Left lung (tissue), 10 donors: Measurements from ENCODE around the gene ZFX. TPM values are rescaled to one million over a fixed set of nuclear protein-coding genes. Genes with fewer than 3 reads are reported as not detected.
"Not testable (repeated sequence)": the region's sequence is repeated elsewhere in the genome, so short reads cannot be mapped to it uniquely, and the experiment has no call there.

Experiments used
- ATAC-seq: fragments of 200-7000 bp; cut with Tn5 transposase; one replicate; pipeline ENCODE4 v1.9.1; 2020; ENCODE audit warnings: moderate library complexity
- DNase-seq, 4 donors: peaks; one replicate each; pipeline ENCODE4 v3.0.0-alpha.2; 2013 to 2020
- H3K27ac ChIP-seq, 2 donors: fragments of 200-600 bp; sonication (generic) in 1 of 2; one replicate each; pipeline versions ENCODE4 v1.5.0 to v1.8.0; 2020 to 2021
- H3K27me3 ChIP-seq, 2 donors: fragments of 200-600 bp; sonication (generic) in 1 of 2; one replicate each; pipeline versions ENCODE4 v1.5.0 to v1.8.0; 2020 to 2021
- H3K36me3 ChIP-seq, 2 donors: fragments of 200-600 bp; sonication (generic) in 1 of 2; one replicate each; pipeline versions ENCODE4 v1.5.0 to v1.8.0; 2020 to 2021
- H3K4me1 ChIP-seq, 2 donors: fragments of 200-600 bp; one replicate each; pipeline ENCODE4 v1.8.0; 2021
- H3K4me3 ChIP-seq, 2 donors: fragments of 200-600 bp; sonication (generic) in 1 of 2; one replicate each; pipeline versions ENCODE4 v1.5.0 to v1.8.0; 2020 to 2021; ENCODE audit warnings: mild to moderate bottlenecking in 1 of 2
- H3K9me3 ChIP-seq, 2 donors: fragments of 200-600 bp; sonication (generic) in 1 of 2; one replicate each; pipeline versions ENCODE4 v1.5.0 to v1.8.0; 2020 to 2021
- intact Hi-C, 2 donors: fragments of 100-400 bp; cut with DNase I; formaldehyde crosslinking; loops; one replicate each; pipeline versions ENCODE4 v1.11.2 to v1.14.2; 2022
- polyA plus RNA-seq, 6 donors: library from polyadenylated mRNA; unstranded; fragments of 120-200 nt; gene quantifications; one replicate each; pipeline ENCODE4 v1.2.1, GENCODE V29; 2013; ENCODE audit not compliant: insufficient read length in 6 of 6
- total RNA-seq, 2 donors: library from RNA; stranded (reverse); fragmentation: NEBNext Ultra II Directional; extraction: Animal tissue kit (Norgen Biotek cat#: 25700); gene quantifications; one replicate each; pipeline ENCODE4 v1.2.1, GENCODE V29; 2021
- TF ChIP-seq, protein P1 (sequence below), 2 donors: fragments of 200-600 bp; sonication (generic) in 1 of 2; IDR thresholded peaks; one replicate each; pipeline versions ENCODE4 v1.5.0 to v1.8.0; 2021; ENCODE audit warnings: antibody characterized with exemption in 2 of 2
- donor health status: DM: no; HTN: yes; CAD: no.
- donor health status: DM: no; HTN: no; CAD: no.

ZFX gene
- total and polyA plus RNA-seq, 8 donors = 29.4 to 50.7 (median 42.5) TPM

DNA sequence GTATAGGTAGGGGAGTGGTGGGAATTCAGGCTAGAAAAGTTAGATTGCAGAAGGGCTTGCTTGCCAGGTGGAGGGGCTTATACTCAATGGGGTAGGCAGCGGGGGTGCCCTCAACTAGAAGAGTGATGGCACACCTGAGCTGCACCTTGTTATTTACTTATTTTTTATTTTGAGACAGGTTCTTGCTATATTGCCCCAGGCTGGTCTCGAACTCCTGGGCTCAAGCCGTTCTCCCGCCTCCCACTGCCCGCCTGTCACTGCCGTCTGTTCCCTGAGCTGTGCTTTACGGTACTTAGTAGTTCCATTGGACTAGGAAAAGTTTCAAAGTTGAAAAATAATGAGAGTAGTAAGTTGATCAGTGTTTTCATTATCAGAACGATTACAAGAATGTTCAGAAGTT lies 2.0 kb downstream of the ZFX start:
- intact Hi-C loops = no loop called here
- peak overlapping the region; percentile 59 to 72 for H3K4me3 ChIP-seq
- no peak for DNase-seq

DNA sequence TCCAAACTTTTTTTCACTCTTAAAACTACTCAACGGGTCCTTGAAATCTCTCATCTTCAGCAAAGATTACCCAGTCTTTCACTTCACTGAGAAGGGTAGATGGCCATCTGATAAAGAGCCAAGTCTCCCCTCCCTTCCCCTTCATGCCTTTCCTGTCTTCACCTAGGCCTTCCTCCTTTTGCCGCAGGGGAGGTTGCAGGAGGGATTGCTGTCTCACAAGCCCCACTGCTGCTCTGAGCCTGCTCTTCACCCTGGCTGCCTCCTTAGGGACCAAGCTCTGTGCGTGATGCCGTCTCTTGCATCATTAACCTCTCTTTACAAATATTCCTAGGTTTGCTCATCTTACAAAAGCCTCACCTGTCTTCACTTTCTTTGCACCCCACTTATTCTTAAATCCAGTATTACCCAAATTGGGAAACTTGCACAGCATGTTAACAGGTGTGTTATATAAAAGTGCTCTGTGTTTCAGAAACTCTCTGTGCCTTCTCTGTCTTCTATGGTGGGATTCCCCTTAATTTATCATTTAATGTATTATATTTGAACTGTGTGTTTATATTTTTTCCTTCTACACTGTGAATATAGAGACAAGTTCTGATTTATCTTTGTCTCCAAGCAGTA lies 3.8 kb downstream of the ZFX start:
- Histone ChIP-seq H3K27me3 (no peaks in the 10 kb centered on the region), H3K4me1 (peaks cover 38 to 62% of the 10 kb centered on the region in 2 donors), H3K9me3 (no peaks in the 10 kb centered on the region), H3K27ac (no peak overlapping the region), H3K36me3 (peaks cover 0 to 2% of the 10 kb centered on the region in 2 donors), H3K4me3 (no peak overlapping the region)
- ATAC-seq (no peak), DNase-seq (no peak)
- intact Hi-C loops = no loop called here
- TF ChIP-seq, protein P1, sequence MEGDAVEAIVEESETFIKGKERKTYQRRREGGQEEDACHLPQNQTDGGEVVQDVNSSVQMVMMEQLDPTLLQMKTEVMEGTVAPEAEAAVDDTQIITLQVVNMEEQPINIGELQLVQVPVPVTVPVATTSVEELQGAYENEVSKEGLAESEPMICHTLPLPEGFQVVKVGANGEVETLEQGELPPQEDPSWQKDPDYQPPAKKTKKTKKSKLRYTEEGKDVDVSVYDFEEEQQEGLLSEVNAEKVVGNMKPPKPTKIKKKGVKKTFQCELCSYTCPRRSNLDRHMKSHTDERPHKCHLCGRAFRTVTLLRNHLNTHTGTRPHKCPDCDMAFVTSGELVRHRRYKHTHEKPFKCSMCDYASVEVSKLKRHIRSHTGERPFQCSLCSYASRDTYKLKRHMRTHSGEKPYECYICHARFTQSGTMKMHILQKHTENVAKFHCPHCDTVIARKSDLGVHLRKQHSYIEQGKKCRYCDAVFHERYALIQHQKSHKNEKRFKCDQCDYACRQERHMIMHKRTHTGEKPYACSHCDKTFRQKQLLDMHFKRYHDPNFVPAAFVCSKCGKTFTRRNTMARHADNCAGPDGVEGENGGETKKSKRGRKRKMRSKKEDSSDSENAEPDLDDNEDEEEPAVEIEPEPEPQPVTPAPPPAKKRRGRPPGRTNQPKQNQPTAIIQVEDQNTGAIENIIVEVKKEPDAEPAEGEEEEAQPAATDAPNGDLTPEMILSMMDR (IDR thresholded peaks at IDR 0.05) = no peak

More for the DNA sequence above, 2.0 kb downstream of the ZFX start:
- no peaks in the 10 kb centered on the region for H3K36me3 ChIP-seq
- no peaks in the 10 kb centered on the region for H3K9me3 ChIP-seq
- ATAC-seq = no peak
- H3K4me1 ChIP-seq = peaks cover 40 to 63% of the 10 kb centered on the region in 2 donors
- no peaks in the 10 kb centered on the region for H3K27me3 ChIP-seq
- peak overlapping the region; percentile 94 to 99 for H3K27ac ChIP-seq
- TF ChIP-seq, protein P1 (IDR thresholded peaks at IDR 0.05) = no peak

DNA sequence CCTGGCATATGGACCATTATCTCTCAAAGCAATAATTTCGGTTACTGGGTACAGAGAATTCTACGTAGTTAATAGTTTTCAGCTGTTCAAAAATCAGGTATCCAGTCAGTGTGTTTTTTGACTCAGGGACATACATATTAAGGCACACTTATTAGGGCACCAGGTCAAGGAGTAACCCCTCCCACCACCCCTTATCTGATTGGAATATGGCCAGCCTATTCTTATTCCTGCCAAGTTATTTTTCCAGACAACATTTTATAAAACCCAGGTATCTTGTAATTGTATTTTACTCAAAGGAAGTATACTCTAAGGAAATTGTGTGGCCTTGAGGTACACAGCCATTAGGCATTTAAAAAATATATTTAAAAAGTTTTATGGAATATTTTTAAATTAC lies 4.3 kb downstream of the ZFX start:
- intact Hi-C loops = no loop called here
- Histone ChIP-seq H3K4me1 (peaks cover 34 to 58% of the 10 kb centered on the region in 2 donors), H3K9me3 (no peaks in the 10 kb centered on the region), H3K36me3 (peaks cover 0 to 2% of the 10 kb centered on the region in 2 donors), H3K27ac (no peak overlapping the region), H3K4me3 (no peak overlapping the region), H3K27me3 (no peaks in the 10 kb centered on the region)
- TF ChIP-seq, protein P1 (IDR thresholded peaks at IDR 0.05) = no peak
- no peak for ATAC-seq
- DNase-seq = no peak

DNA sequence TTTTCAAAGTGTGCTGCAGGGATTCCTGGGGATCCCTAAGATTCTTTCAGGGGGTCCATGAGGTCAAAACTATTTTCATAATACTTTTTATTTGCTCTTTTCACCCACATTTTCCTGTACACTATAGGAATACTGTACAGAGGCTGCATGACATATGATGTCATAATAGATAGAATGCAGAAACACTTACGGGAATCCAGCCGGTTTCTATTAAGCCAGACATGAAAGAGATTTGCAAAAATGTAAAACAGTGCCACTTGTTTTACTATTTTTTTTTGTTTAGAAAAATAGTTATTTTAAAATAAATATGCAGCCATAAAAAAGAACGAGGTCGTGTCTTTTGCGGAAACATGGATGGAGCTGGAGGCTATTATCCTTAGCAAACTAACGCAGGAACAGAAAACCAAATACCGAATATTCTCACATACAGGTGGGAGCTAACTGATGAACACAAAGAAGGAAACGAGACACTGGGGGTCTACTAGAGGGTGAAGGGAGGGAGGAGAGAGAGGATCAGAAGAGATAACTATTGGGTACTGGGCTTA lies 5.0 kb downstream of the ZFX start:
- TF ChIP-seq, protein P1 (IDR thresholded peaks at IDR 0.05) = no peak
- intact Hi-C loops = no loop called here
- no peaks in the 10 kb centered on the region for H3K27me3 ChIP-seq
- H3K4me1 ChIP-seq = peaks cover 34 to 60% of the 10 kb centered on the region in 2 donors
- H3K36me3 ChIP-seq = peaks cover 0 to 2% of the 10 kb centered on the region in 2 donors
- ATAC-seq (no peak), DNase-seq (no peak)
- H3K27ac ChIP-seq = no peak overlapping the region
- no peaks in the 10 kb centered on the region for H3K9me3 ChIP-seq
- no peak overlapping the region for H3K4me3 ChIP-seq

DNA sequence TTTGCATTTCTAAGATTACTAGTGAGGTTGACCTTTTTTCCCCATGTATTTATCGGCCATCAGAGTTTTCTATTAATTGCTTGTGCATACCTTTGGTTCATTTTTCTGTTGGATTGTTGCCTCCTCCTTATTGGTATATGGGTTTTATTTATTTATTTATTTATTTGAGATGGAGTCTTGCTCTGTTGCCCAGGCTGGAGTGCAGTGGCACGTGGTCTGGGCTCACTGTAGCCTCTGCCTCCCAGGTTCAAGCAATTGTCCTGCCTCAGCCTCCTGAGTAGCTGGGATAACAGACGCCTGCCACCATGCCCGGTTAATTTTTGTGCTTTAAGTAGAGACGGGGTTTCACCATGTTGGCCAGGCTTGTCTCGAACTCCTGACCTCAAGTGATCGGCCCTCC lies 6.2 kb downstream of the ZFX start:
- intact Hi-C loops, H3K36me3 ChIP-seq, H3K27me3 ChIP-seq, ATAC-seq, H3K4me3 ChIP-seq, H3K9me3 ChIP-seq, H3K27ac ChIP-seq, DNase-seq: not testable (repeated sequence)
- peaks cover 34 to 60% of the 10 kb centered on the region in 2 donors for H3K4me1 ChIP-seq
